GM08714 (cell line): ENCODE measurements around the gene NID2.

Experiments
- H3K4me3 ChIP-seq: fragments of 200-500 bp; sonication (Bioruptor generic); 2 replicates; pipeline ENCODE4 v1.5.1; 2014; ENCODE audit warnings: mild to moderate bottlenecking, low read length, inconsistent platforms
- ZNF274 ChIP-seq: IDR thresholded peaks from 2 replicates; pipeline ENCODE4 v1.6.1; 2012; ENCODE audit warnings: mild to moderate bottlenecking, low read depth, low read length

Gene NID2

DNA sequence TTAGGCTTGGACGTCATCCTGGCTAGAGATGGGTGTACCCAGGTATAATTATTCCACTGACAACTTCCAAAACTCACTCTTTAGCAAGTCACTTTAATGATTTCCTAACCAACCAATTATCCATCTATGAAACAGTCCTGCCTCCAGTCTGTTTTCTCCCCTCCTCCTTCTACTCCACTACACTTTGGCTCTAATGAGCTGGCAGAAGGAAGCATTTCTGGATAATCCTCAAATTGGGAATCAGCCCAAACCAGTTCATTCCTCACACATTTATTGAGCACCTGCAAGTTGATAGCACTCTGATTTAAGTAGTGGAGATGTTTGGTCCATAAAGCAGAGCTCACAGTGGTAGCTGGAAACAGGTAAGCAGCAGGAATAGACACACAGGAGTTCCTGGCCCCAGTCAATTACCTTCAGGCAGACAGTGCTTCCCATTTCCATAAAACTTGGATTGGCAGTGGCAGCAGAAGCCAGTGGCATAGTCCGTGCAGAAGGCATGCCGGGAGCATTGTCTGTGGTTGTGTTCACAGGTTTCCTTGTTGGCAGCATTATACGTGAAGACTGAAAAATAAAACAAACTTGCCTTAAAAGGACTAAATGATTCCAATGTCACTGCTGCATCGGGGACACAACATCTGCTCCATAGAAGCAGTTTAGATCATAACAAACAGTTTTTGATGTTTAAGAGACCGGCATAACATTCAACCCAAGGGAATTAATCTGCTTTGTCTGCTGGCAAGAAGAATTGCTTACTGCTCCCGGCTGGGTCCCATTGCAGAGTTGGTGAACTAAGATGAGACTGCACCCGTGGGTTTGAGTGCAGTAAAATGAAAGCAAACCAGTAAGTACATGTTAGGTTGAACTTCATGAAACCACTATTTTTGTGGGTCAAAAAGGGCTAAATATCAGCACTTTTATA is 26.2 kb downstream of the NID2 start:
- H3K4me3 ChIP-seq, result no peak overlapping the region
- no peak for TF ChIP-seq ZNF274

DNA sequence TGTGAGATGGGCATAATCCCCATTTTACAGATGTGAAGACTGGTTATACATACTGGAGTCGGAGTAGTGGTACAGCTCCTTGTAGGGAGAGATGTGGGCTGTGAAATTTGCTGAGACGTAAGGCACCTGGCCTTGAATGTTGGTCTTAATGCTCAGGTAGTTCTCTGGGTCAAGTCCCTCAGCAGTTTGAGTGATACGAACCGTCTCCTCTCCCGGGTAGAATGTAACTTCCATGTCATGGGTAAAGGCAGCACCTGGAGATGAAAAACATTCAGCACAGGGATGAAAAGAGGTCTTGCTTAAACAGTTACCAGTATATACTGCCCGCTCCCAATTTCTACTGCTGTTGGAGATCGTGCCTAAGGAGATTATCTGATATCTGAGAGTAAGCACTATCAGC is 28.3 kb downstream of the NID2 start:
- no peak overlapping the region for H3K4me3 ChIP-seq
- no peak for TF ChIP-seq ZNF274

DNA sequence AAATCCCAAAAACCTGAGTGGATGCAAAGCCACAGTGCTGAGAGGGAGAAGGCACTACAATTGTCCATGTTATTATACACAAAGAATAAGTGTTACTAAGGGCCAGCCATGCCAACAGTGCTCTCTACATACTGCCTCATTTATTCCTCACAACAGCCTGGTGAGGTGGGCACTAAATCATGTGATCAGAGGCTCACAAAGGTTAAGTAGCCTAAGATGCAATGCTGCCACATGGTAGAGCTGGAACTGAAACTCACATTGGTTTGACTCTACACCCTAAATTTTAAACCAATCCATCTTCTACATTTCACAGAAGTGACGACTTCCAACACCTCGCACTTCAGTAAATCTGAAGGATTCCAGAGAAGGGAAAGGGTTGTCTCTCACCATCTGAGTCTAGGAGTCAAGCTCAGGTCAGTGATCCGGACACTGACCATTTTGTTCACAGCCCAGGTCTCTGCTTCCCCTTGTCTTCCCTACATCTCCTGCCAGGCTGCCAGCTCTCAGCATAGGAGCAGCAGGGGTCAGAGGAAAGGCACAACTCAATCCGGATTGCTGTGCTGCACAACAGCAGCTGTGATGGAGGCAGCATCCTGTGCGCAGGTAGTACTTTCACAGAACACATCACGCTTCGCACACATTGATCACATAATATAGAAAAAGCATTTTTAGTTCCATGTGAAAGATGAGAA is 29.6 kb downstream of the NID2 start:
- TF ChIP-seq ZNF274, result no peak

DNA sequence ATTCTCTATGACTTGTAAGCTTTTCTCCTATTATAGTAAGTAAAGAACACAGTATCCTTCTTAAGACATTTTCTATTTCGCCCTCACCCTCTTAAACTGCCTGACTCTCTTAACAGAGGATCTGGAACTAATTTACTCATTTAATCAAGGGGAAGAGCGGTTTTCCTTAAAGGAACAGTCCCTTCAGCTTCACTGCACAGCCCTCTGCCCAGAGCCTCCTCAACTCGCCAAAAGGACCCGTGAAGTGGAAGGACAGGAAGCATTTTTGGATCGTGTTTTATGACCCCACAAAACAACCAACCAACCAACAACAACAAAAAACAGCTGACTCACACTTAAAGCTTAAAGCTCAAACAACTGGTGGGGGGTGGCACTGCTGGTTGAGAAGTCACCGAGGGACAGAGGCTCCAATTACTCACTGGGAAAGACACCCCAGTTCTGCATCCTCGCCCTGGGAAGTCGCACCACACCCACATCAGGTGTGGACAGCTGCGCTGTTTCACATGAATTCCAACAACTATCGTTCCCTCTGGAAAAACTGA is 35.7 kb downstream of the NID2 start:
- TF ChIP-seq ZNF274, result no peak
- no peak overlapping the region for H3K4me3 ChIP-seq

More for the DNA sequence above, 29.6 kb downstream of the NID2 start:
- no peak overlapping the region for H3K4me3 ChIP-seq

DNA sequence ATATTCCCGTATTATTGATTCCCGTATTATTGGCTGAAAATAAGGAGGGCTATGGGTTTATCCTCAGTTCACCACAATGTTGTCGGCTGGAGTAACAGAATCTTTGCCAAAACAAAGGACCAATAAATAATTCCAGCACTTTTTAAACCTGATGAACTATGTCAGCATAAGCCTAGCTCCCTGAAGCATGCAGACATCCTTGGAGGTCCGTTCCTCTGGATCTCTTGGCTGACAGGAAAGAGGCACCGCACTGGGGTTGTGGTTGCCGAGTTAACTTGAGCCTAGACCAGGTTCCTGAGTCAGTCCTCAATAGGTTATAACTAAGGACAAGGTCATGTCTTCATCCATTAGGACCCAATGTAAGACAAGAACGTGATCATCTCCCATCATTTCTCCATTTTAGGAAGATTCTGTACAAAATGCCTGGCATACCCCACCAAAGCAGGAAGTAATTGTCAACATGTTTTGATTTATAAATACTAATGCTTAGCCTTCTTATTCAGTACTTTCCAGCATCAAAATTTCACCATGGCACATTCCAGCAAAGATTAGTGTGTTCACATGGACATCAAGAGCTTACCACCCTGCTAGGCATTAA is 36.6 kb downstream of the NID2 start:
- H3K4me3 ChIP-seq, result no peak overlapping the region
- no peak for TF ChIP-seq ZNF274

DNA sequence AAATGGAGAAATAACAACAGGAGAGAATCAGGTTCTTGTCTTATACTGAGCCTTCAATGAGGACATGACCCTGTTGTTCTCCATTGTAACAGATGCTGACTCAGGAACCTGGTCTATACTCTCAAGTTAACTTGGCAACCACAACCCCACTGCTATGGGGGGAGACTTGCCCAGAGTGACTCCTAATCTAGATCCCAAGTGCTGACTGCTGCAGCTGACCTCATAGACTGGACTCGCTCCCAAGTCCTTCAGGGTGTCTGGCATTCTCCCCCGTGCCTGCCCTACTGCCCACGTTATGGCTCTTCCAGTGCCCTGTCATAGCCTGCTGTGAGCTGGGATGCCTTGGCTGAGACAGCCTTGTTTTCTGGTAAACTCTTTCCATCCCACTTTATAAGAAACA is 37.1 kb downstream of the NID2 start:
- H3K4me3 ChIP-seq, result no peak overlapping the region
- TF ChIP-seq ZNF274, result no peak

DNA sequence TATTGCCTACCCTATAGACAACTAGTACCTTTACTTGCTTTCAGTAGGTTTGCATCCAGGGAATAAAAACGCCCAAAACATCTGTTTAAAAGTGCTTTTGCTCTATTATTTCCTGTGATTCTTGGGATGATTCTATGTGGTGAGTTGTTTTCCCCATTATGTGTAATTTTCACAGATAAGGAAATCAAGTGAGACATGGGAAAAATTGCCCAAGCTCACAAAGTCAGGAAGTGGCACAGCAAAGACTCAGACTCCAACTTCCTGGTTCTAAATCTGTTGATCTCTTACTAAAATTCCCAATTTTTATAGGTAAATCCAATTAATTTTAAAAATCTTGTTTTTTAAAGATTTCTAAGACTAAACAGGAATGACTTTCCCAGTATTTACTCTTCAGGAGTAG is 39.0 kb downstream of the NID2 start:
- TF ChIP-seq ZNF274, result no peak
- H3K4me3 ChIP-seq, result no peak overlapping the region

DNA sequence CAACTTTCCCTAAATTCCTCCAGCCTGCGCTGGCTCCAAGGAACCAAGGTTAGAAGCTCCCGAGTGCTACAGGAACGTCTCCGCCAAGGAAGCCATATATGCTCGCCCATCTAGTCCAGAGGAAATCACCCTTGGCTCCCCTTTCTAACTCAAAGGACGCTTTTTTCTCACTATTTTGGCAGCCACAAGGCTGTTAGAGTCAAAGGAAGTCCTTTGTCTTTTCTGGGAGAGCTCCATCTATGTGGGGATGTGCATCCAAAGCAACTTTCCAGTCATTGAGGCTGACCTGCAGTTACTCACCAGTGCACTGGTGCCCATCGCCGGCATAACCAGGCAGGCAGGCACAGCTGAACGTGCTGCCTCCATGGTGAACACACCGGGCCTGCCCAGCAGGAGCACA is 42.0 kb downstream of the NID2 start:
- TF ChIP-seq ZNF274, result no peak
- H3K4me3 ChIP-seq, result no peak overlapping the region

DNA sequence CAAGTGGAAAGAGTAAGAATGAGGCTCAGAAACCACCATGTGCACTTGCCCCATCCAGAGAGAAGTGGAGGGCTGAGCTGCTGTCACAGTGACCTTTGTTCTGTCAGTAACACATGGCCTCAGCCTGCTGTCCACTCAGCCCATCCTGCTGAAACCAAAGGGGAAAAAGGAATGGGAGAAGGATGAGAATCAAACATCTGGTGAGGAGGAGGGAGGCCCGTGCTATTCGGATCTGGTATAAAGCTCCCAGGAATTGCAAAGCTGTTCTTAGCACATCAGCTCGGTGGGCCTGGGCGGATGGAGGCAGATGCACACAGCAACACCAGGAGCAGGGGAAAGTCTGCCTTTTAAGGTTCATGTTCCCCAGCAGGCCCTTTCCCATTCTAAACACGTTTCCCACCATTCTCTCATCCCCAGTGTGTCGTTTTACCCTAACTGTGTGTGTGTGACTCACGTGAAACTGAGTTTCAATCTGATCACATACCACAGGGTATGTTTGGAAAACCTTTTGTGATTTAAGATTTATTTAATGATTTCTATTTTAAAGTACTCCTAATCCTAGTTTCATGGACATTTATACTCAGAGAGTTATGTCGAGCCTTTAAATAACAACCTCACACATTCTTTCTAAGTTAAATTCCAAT is 42.7 kb downstream of the NID2 start:
- H3K4me3 ChIP-seq, result no peak overlapping the region
- no peak for TF ChIP-seq ZNF274

DNA sequence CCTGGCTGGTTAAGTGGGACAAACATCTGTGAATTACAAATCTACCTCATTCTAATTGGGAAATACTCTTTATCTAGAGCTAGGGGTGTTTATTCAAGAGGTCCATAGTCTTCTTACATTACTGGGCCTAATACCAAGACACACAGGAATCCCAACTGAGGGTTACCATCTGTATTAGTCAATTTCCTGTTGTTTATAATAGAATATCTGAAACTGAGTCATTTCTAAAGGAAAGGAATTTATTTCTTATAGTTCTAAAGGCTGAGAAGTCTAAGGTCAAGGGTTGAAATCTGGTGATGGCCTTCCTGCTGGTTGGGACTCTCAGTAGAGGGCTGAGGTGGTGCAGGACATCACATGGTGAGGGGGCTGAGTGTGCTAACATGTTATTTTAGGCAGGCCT is 43.5 kb downstream of the NID2 start:
- TF ChIP-seq ZNF274, result no peak
- no peak overlapping the region for H3K4me3 ChIP-seq

DNA sequence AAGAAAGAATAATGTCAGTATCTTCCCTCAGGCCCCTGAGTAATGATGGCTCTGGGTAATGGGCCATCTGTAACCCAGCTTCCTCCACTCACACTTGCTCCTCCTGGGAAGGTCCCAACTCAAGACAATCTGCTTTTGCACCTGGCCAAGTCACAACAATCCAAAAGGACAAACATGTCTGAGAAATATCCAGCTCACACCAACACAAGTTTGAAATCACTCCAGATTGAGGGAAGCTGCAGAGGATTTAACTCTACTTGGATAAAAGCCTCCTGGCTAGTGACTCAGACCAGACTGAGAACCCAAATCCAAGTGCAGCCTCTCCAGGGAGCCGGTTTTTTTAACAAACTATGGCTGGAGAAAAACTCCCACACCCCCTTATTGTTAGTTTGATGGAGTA is 45.3 kb downstream of the NID2 start:
- no peak overlapping the region for H3K4me3 ChIP-seq
- no peak for TF ChIP-seq ZNF274

DNA sequence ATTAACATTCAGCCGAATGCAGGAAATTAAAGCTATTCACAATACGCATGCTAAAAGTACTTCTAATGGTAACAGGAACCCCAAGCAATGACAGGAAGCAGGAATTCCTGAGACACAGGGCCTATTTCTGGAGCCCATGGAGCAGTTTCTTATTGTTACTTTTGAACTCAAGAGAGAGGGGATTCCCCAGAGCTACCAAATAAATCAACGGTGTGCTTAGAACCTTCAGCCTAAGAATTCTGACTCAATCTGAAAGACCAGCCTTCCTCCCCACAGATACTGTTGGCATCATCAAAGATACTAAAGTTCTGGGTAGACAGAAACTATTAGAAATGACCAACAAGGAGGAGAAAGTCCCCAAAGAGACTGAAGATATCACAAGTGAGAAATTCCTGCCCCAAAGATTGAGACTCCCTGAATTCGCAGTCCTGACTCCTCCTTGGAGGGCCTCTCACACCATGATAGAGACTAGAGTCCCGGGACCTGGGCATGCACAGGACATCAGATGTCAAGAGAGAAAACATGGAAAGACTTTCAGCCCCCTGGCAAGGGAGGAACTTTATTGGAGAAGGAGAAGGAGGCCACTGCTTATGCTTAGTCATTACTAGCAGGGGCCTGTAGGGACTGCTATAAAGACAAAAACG is 46.8 kb downstream of the NID2 start:
- no peak for TF ChIP-seq ZNF274
- H3K4me3 ChIP-seq, result no peak overlapping the region

DNA sequence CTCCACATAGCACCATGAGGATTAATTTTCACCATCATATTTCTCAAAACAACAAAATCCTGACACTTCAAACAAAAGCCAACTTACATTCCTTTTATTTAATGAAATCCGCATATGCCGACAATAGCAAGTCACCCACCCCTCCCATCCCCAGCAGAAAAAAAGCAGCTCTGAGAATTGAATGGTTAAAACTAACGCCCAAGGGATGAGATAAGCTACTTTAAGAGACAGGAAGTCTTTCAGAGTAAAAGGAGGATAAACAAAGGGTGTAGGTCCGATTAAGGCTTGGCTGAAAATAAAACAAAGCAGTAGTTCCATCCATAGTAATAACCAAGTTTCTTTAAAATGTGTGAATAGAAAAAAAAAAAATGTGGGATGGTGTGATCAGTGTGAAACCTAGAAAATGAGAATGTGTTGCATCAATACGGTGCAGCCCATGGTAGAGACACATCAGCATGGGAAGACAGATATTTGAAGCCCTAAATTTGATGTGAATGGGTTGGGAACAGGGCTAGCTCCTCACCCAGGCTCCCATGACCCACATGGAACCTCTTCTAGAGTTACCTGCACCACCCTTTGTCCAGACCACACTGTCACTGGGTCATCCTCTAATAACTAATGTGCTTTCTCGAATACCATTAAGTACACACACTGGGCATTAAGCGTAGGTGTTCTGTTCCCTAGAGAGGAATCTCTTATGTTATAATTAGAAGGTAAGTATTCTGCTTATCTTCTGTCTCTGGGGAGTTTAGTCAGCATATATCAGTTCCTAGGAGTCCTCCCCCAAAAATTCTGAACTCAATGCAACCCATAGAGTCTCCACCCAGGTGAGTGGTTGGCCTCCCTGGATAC is 47.8 kb downstream of the NID2 start:
- H3K4me3 ChIP-seq, result no peak overlapping the region
- no peak for TF ChIP-seq ZNF274
